ENCODE measurements around the gene OPRL1.

Gene OPRL1

DNA sequence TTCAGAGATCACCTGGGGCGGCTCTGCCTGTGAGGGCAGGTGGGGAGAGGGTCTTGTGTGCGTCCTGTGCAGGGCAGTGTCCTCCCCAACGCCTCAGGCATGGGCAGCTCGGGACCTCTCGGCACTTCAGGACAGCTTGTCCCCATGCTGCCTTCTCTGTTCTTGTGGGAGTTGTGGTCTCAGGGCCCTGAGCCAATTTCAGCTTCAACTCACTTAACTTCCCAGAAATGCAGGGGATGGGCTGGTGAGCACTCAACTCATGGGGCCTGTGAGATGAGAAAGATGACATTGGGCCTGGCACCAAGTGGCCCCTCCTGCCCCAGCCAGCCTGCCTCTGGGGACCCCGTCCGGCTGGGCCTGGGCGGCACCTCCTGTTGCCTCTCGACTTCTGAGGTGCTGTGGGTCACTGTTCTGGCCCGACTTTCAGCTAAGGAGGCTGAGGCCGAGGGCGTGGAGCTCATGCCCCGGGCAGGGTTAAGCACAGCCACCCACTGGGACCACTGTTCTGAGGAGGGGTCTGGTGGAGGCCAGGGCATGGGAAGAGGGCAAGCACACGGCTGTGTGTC, 7.3 kb upstream of the OPRL1 start:
- no peak for DNase-seq

DNA sequence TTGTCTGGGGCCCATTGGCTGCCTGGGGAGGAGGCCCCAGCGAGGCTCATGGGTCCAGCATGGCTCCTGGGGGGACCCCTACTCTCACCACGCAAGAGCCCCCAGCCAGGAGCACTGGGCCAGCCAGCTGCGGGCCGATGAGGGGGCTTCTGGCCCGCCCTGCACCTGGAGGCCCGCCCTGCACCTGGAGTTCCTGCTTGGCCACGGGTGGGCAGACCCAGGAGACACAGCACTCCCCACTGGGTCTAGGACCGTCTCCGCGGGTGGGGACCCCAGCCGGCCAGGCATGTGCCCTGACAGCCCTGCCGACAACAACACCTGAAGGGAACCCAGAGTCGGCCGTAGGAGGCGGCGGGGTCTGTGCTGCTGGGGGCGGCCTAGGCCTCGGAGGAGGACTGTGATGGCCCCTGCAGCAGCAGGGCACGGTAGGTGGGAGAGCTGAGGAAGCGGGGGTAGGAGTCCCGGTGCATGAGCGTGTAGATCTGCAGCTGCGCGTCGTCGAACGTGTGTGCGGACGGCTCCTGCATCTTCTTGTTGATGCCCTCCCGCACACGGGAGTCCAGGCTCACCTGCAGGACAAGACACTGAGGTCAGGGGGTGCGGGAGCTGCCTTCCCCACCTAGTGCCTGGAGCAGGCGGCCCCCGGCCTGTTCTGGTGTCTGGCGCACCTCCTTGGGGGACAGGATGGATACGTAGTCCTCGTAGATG, 6.3 kb upstream of the OPRL1 start:
- DNase-seq = no peak

DNA sequence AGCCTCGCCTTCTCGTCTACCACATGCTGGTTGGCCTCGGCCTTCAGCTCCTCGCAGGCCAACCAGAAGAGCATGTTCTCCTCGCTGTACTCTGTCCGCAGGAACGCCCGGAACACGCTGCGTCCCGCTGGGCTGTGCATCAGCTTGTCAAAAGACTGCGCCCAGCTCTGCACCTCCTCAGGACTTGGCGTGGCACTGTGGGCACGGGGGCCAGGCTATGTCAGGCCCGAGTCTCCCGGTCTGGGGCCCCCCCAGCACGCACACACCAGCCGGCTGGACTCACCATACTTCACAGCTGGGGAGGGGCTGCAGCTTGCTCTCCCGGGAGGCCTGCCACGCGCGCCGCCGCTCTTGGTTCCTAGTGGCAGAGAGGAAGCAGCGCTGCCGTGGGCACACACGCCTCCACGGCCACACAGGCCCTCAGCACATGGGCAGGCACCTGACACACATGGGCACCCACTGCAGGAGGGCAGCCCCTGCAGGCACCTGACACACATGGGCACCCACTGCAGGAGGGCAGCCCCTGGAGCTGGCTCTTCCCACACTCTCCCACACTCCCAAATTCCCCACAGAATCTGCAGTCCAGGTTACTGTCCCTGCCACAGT, 5.6 kb upstream of the OPRL1 start:
- DNase-seq = no peak

DNA sequence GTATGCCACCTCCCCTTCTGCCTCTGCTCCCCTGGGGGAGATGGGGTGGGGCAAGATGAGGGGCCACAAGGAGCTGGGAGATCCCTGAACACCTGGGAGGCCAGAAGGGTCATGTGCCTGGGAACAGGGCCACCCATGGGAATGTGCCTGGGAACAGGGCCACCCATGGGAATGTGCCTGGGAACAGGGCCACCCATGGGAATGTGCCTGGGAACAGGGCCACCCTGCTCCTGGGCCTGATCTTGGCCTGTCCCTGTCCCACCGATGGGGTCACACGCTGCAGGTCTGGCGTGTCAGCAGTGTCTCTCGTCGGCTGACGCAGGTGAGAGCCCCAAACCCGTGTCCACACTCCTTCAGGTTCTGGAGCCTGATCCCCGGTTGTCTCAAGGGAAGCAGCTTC, 4.9 kb upstream of the OPRL1 start:
- DNase-seq = no peak

DNA sequence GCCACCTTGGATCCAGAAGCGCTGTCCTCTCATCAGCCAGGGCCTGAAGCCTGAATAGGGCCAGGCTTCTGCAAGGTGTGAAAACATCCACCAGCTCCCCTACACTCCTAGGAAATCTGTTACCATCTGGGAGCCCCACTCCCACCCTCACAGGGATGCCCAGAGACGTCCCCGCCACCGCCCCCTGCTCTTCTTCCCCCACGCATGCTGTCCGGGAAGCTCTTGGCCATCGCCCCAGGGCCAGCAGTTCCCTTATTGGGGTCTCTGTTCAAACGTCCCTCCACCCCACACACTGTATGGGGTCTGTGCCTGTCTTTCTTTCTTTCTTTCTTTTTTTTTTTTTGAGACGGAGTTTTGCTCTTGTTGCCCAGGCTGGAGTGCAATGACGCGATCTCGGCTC, 4.3 kb upstream of the OPRL1 start:
- no peak for DNase-seq

DNA sequence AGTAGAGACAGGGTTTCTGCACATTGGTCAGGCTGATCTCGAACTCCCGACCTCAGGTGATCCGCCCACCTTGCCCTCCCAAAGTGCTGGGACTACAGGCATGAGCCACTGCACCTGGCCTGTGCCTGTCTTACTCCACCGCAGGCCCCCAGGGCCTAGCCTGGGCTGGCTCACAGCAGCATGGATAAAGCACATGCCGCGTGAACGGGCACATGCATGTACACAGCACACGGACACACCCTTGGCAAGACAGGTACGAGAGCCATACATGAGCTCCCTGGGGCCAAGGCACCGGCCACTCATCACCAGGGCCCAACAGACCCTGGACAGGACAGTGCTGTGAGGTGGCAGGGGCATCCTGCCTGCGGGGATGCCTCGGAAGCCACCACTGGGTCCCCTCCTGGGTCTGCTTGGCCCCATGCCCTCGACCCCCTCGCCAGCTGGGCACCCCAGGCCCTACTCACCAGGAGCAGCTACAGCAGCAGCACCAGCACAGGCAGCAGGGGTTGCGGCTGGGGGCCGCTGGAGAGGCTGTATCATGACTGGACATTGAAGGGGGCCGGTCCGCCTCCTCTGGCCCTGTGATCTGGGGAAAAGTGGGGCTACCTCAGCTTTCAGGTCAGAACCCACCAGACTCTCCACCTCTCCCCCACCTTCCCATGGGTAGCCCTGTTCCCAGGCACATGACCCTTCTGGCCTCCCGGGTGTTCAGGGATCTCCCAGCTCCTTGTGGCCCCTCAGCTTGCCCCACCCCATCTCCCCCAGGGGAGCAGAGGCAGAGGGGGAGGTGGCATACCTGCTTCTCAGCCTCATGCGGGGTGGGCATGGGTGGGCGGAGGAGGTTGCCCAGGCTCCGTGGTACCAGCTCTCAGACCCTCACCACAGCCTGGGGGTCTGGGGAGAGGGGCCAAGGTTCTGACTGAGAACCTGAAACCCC, 3.6 kb upstream of the OPRL1 start:
- no peak for DNase-seq

DNA sequence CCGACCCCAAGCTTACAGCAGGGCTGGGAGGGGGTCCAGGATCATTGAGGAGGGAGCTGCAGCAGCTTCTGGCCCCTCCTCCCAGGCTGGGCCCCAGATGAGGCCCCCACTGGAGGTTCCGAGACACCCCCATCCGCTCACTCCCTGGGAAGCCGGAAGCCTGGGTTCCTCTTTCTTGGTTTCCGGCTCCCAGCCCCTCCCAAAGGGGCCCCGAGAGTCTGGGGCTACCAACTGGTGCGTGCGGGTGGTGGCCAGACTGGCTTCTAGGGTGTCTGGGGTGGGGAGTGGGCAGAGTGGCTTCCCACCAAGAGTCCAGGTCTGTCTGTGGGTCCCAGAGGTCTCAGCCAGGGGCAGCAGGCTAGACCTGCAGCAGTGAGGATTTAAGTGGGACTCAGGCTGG, 2.8 kb upstream of the OPRL1 start:
- DNase-seq = peak in 1 of 5 experiments; percentile 48

DNA sequence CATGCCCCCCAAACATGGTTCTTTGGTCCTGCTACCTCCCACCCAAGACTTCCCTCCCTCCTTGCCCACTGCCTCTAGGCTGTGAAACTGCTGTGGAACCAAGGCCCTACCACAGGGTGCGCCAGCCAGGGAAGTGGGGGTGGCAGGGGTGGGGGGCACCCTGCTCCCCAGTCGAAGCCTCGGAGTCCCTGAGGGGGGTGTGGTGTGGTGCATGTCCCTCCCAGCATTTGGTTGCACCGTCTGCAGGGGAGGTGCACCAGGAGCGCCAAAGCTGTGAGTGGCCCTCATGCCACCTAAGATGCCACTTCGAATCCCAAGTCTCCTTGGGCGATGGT, 2.4 kb upstream of the OPRL1 start:
- no peak for DNase-seq

DNA sequence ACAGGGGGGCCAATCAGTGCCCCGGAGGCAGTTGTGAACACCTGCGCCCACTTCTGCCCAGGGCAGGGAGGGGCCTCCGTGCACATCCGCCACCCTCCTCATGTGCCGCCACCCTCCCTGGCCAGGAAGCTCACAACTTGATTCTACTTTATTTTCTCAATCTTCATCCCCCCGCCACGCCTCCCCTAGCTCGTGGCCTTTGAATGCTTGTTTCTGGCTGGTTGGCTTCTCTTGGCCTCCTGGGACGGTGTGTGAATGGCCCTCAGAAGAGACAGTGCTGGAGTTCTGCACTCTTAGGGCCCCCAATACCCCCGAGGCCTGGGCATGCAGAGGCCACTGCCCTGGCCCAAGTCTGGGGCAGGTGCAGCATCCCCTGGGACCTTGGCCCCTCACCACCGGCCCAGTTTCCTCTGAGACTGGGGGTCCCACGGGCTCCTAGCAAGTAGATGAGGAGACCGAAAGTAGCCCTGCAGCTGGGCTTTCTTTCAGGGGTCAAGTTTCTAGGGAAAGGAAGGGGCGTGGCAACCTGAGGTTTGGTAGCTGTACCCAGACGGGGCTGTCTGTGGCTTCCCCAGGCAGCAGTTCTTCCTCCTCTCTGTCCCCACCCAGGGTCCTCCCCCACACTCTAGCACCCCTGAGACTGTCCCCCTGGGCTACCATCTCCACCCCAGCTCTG, 1.9 kb upstream of the OPRL1 start:
- DNase-seq = peak in 4 of 5 experiments; percentile 38 to 89 (median 62)

DNA sequence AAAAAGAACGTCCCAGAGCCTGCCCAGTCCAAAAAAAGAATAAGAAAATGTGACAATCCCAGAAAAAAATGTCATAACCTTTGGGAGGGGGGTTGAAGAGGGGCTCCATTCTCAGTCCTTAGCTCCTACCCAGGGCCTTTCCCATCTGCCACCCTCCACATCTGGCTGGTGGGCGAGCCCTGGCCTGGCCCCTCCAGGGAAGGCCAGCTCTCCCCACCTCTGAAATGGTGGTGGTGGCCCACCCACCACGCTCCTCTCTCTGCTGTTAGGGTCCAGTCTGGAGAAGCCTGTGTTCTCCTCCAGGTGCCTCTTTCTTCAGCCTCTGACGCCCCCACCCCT, 979 bp upstream of the OPRL1 start:
- no peak for DNase-seq

DNA sequence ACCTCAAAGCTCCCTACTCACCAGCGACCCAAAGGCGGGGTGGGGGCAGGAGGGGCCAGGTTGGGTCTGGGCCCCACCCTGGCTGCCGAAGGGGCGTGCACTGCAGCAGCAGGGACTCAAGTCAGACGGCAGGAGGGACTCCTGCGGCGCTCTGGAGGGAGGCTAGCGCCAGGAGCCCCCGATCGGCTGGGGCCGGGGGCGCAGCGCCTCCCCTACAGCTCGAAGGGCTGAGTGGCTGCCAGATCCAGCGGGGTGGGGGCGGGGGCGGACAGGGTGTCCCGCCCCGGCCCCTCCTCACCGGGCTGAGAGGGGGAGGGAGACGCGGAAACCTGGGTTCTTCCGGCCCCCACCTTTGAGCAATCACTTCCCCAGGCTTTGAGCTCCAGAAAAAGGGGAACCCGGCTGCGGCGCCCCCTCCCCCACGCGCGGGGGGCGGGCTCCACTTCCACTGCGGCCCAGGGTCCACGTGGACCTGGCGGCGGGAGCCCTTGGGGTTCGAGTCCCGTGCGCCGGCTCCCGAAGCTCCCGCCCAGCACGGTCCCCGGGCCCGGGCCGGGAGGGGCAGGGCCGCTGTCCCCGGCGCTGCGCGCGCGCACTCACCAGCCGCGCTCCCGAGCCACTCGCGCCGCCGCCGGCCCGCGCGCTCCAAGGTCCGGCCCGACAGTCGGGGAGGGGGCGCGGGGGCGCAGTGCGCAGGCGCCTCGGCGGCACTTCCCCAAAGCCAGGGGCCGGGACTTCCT, 439 bp upstream of the OPRL1 start, which contains the start of gene RGS19:
RGS19 (minus strand) TSS at position 246 of the 740 bp plus-strand sequence. CDS start 2,632 bp downstream, outside the sequence.
- DNase-seq = peak; percentile 43 to 81 (median 60)

DNA sequence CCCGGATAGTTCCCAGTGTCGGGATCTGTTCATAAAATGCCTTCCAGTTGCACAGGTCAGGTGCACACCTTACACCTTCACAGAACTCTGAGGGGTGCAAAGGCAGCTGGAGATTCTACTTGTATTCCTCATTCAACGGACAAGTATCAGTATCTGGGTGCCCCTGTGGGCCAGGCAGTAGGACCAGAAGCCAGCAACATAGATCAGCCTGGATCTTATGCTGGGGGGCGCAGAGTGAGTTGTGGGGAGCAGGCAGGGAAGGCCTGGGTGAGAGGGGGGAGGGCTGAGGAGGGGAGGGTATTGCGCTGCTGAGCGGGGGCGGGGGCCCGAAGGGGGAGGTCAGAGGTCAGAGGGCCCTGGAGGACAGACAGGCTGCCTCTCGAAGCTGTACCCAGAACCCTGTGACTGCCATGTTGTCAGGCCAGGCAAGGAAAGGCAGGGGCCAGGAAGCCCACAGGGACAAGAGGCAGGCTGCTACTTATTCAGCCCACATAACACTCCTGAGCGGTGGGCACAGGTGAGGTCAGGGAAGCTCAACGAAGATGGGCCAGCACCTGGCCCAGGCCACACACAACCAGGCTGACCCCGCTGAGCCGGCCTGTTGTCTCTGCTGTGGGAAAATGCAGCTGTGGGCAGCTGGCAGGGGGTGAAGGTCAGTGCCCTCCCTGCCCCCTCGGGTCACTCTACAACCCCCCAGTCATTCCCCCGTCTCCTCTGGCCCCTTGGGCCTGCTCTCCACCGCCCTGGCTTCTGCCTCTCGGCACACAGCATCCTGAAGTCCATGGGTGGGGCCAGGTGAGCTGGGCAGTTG, 1.1 kb downstream of the OPRL1 start:
- no peak for DNase-seq

DNA sequence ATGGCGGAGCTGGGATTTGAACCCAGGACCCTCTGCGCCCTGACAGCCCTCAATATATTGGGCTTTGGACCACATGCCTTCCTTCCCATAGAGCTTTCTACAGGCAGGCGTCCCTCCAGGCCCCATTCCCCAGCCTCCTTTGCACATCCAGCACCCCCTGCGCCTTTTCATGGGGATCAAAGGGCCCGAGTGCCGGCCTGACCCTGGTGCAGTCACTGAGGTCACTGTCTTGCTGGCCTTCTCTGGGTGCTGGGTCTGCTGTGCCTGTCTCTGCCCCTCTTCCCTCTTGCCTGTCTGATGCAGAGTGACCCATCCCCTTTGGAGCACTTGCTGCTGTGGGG, 1.7 kb downstream of the OPRL1 start:
- no peak for DNase-seq

DNA sequence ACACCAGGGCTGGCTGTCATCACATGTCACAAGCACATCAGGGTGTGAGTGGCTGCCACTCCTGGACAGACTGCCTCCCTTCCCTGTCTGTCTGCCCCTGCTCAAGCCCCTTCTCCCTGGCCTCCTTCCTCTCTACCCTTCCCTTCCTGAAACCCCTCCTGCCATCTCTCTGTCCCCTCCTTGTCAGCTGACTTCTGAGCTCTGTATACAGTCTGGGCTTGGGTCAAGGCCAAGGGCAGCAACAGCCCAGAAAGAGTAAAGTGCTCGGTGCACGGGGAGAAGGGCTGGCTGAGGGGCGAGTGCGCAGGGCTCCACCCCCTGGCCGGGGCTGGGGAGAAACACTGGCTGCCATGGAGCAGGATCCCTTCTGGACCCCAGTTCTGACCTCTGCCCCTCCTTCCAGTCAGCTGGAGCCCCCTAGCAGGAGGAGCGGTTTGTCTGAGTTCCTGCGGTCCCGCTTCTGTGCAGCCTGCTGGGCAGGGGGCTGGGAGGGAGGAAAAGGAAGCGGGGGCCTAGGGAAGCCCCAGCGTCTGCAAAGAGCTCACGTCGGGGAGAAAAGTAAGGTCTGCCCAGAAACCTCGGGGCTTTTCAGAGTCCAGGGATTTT, 2.3 kb downstream of the OPRL1 start:
- DNase-seq = no peak

DNA sequence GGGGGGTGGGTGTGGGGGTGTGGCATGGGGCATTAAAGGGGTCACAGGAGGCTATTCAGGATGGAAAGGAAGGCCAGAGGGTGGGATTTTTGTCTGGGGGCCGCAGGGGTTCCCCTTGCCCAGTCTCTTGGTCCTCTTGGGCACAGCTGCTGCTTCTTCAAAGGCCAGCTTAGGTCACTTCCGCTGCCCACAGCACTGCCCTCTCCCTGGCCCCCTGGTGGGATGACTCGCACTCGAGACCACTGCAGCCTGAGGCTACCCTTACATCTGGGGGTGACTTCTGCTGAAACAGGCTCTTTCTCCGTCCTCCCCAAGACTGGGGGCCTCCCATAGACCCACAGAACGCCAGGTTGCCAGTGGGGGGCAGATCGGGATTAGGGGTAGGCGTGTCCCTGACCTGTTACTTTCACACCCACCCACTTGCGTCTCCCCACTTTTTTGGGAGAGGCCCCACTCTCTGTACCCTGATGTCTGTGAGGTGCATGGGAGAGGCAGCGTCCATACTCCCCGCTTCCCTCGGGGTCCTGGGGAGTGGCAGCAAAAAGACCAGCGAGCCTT, 3.0 kb downstream of the OPRL1 start:
- DNase-seq = no peak

DNA sequence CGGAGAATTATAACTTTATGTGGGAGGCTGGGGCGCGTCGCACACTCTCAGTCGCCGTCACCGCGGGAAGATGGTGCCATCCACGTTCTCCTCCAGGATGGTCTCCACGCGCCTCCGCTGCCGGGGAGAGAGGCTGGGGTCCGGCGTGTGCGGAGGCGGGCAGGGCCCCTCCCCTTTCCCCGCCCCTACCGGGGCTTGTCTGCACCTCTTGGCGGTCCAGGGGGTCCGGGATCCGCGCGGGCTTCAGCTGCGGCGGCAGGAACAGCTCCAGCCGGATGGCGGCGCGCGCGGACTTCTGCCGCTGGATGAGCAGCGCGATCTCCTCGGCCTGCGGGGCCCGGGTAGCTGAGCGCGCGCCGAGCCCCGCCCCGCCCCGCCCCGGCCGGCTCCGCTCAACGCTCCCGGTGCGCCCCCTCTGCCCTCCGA, 3.5 kb downstream of the OPRL1 start:
- peak in 4 of 5 experiments; percentile 44 to 78 (median 56) for DNase-seq

DNA sequence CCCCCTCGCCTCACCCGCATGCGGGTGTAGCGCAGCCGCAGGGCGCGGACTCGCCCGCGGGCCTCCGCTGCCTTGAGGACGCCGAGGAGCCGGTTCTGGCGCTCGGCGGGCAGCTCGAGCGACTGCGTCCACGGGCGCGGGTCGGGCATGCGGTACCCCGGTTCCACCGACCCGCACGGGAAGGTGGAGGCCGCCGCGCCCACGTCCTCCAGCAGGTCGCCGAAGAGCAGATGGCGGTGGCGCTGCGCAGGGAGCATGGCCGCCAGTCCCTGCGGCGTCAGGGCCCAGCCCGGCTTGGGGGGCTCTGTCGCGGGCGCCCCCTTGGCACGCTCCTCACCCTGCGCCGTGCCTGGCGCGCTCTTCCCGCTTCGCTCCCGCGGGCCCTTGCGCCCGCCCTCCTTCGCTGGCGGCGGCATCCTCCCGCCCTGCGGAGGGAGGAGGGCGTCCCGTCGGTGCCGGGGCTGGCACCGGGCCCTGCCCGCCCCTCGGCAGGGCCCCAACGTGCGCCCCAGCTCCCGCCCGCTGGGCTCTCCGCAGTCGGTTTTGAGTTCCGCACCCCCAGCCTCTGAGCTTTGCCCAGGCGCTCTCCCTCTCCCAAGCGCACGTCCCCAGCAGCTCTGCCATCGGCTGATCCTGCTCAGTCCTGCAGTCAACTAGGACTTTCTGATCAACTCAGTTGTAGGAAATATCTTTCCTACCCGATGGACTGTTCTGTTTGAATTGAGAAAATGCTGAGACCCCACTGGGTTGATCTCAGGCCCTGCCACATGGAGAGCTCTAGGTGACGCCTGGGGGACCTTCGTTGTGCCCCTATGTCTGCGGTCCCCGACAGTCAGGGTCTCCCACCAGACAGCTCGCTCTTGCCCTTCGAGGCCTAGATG, 4.2 kb downstream of the OPRL1 start, which contains the start of gene LKAAEAR1:
LKAAEAR1 (minus strand) TSS at position 595 of the 881 bp plus-strand sequence; CDS start at position 416, 179 bp downstream.
- no peak for DNase-seq

DNA sequence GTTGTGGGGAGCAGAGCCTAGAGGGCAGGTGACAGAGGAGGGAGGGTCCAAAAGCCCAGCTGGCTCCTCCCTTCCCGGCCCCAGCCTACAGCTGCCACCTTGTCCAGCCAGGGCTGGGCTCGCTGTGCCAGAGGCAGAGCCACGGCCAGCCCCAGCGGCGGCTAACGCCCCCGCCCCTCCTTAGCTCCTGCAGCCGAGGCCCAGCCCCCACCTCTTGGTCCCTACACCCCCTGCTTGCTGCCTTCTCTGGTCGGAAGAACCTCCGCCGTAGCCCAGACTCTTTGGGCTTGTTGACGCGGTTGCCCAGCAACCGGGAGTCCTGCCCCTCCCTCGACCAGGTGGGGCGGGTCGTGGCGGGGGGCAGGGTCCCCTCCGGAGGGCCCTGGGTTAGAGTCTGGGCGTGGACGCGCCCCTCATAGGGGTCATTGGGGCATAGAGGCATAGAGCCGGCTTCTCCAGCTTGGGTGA, 4.8 kb downstream of the OPRL1 start:
- no peak for DNase-seq

DNA sequence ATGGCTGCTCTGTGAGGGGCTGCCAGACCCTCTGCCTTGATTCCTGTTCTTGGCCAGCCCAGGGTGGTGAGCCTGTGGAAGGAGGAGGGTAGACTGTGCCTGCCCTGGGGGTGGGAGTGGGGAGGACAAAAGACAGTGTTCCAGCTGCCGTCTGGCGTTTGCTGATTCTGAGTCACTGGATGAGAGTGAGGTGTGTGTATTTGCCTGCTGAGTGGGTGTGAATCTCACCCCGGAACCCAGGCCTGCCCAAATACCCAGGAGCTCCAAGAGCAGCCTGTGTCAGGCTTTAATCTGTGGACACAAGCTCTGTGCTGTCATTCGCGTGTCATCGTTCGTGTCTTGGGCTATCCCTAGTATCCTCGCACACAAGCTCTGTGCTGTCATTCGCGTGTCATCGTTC, 6.9 kb downstream of the OPRL1 start:
- DNase-seq = no peak
